Left colon (tissue), 2 donors: ENCODE measurements around the gene SETBP1. TPM values are rescaled to one million over a fixed set of nuclear protein-coding genes. Genes with fewer than 3 reads are reported as not detected.
A peak's percentile ranks its signal among the peaks of the same experiment; 100 is the strongest.

Experiments used
- ATAC-seq: fragments of 200-7000 bp; cut with Tn5 transposase; one replicate; pipeline ENCODE4 v1.9.1; 2020; ENCODE audit warnings: mild to moderate bottlenecking, moderate library complexity
- DNase-seq, 2 donors: peaks; one replicate each; pipeline ENCODE4 v3.0.0-alpha.2; 2020
- intact Hi-C, 2 donors: fragments of 100-400 bp; cut with DNase I in 1 of 2; cut with micrococcal nuclease in 1 of 2; formaldehyde crosslinking; loops; one replicate each; pipeline versions ENCODE4 v1.11.2 to v1.14.0; 2022; cut with DNase I, micrococcal nuclease
- total RNA-seq, 2 donors: library from RNA; stranded (reverse); fragmentation: NEBNext Ultra II Directional; extraction: Animal tissue kit (Norgen Biotek cat#: 25700); gene quantifications; one replicate each; pipeline ENCODE4 v1.2.1, GENCODE V29; 2021
- donor health status: DM: no; HTN: no; CAD: no.
- donor health status: DM: yes; HTN: yes; CAD: no.

Gene SETBP1
- total RNA-seq, 2 donors from 2014 or later, result 10.2 to 21.2 TPM

DNA sequence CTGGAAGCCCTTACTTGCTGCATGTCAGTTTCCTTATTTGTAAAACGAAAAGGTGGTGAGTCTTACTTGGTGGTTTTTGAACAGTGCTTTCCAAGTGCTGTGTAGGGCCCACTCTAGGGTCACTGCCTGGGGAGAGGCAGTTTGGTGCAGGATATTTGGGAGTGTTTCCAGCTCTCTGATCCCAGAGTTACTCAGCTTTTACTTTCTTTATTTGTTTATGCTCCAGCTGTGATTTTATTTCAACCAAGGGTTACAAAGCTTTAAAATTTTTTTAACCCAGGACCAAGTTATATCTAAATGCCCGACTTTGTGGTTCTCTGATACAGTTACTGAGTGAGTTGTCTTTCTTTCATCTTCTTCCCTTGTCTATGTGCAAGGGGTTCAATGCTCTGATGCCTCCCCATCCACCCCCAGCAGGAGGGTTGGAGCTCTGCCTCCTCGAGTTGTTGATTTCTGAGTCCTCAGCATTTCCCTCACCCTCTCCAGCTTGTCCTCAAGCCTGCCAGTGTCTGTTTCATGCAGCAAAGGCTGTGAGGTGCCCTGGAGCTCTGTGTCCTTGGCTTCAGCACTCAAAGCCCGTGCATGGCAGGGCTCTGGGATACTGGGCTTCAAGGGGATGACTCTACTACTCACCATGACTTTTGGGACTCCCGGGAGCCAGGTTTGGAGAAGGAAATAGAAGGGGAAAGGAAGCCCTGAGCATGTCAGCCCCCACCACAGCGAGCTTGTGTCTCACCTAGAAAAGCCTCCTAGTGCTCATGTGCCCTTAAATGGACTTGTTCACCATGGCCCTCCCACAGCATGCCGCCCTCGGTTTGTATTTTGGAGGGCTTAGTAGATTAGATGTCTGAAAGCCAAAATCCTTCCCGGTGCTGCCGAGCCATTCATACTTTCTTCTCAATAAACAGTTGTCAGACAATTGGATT, 236.8 kb downstream of the SETBP1 start:
- DNase-seq (no peak), ATAC-seq (no peak)
- intact Hi-C loops, result no loop called here

GRCh38 chr18:44918142-44918476, 237.4 kb downstream of the SETBP1 start:
- peak in 1 of 2 donors; percentile 45 for DNase-seq
- intact Hi-C loops, result no loop called here
- ATAC-seq, result peak; percentile 68

DNA sequence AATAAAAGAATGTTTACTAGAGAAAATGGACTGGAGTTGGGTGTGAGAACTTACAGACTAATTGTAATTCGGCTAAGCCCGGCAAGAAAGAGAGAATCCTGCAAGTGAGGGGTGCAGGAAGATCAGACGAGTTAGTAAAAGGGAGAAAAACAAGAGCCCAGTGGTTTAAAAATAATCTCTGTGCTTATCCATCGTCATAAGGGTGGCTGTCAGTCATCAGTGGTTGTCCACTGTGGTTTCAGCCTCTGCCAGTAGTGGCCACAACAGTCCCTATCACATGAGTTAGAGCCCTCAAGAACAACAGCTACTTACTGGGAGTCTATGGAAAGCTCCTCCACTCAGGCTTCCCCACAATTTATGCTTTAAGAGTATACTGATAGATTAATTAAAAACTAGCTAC, 239.8 kb downstream of the SETBP1 start:
- intact Hi-C loops, result no loop called here

GRCh38 chr18:44921974-44922373, 241.3 kb downstream of the SETBP1 start:
- intact Hi-C loops, result no loop called here
- ATAC-seq (no peak), DNase-seq (no peak)

More for the DNA sequence above, 239.8 kb downstream of the SETBP1 start:
- ATAC-seq (no peak), DNase-seq (no peak)

- DNase-seq, result no peak
- intact Hi-C loops, result no loop called here
- ATAC-seq, result no peak
Observed at GRCh38 chr18:44922968-44923367, 242.3 kb downstream of the SETBP1 start.

GRCh38 chr18:44924785-44925499, 244.3 kb downstream of the SETBP1 start:
- ATAC-seq, result no peak
- intact Hi-C loops, result no loop called here
- no peak for DNase-seq

DNA sequence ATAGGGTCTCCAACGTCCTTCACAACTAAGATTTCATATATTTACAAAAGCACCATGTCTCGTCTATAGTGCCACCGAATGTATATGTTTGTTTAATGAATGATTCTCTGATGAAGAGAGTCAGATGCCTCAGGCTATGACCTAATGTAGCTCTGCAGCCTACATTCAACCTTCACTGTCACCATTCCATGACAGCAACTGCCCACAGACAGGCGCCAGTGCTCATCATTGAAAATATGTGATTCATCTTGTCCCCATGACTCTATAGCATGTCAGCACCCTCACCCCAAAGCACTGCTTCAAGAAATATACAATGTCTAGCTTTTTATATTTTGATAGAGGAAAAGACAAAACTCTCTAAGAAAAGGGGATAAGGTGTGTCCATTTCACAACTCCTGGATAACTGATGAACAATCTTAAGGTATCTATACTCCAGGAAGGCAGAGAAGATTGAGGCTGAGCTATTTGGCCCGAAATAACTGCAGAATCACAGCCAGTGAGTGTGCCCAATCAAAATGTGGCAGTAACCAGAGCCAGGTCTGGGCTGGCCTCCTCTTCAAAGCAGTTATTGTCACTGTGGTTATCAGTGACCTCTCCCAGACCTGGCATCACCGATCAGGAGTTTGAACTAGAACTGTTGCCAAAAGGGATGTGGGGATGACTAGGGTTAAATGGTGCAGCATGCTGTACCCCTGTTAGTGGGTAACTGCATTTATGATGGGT, 246.6 kb downstream of the SETBP1 start:
- no peak for DNase-seq
- intact Hi-C loops, result no loop called here
- ATAC-seq, result no peak

GRCh38 chr18:44934901-44935300, 254.2 kb downstream of the SETBP1 start:
- ATAC-seq (no peak), DNase-seq (no peak)
- intact Hi-C loops, result no loop called here

DNA sequence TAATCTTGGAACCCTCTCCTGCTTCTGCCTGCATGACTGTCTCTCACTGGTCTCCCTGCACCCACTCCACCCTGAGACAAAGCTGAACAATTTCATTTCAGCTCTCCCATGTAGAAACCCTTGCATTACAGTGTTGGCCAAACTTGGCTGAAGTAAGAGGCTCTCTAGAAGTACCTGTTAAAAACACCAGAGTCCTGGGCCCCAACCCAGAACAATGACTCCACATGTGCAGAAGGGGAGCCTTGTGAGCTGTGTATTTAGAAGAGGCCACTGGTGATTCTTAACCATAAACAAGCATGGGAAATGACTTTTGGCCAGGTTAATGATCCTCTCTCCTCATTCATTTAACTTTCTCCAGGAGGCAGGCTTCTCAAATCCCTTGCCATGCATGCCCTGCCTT, 254.8 kb downstream of the SETBP1 start:
- intact Hi-C loops, result no loop called here
- DNase-seq, result no peak
- ATAC-seq, result no peak

DNA sequence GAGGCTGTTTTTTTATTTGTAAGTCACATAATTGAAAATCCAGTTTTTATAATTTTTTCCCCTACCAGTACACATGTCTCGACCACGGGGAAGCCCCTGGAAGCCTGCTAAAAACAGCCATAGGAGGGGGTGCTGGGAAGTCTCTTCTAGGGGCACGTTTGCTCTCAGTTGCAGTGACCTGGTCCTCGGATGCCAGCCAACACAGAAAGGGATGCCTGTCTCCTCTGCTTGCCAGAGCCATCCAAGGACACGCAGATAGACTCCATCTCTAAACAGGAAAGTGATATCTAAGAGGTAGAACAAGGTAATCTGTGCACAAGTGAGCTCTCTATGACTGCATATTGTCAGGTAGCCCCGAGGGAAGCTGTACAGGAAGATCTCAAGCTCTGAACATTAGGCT, 255.8 kb downstream of the SETBP1 start:
- ATAC-seq (no peak), DNase-seq (no peak)
- intact Hi-C loops, result no loop called here

GRCh38 chr18:44937960-44938719, 257.5 kb downstream of the SETBP1 start:
- DNase-seq (peak; percentile 39 to 64), ATAC-seq (peak; percentile 85)
- intact Hi-C loops, result no loop called here

DNA sequence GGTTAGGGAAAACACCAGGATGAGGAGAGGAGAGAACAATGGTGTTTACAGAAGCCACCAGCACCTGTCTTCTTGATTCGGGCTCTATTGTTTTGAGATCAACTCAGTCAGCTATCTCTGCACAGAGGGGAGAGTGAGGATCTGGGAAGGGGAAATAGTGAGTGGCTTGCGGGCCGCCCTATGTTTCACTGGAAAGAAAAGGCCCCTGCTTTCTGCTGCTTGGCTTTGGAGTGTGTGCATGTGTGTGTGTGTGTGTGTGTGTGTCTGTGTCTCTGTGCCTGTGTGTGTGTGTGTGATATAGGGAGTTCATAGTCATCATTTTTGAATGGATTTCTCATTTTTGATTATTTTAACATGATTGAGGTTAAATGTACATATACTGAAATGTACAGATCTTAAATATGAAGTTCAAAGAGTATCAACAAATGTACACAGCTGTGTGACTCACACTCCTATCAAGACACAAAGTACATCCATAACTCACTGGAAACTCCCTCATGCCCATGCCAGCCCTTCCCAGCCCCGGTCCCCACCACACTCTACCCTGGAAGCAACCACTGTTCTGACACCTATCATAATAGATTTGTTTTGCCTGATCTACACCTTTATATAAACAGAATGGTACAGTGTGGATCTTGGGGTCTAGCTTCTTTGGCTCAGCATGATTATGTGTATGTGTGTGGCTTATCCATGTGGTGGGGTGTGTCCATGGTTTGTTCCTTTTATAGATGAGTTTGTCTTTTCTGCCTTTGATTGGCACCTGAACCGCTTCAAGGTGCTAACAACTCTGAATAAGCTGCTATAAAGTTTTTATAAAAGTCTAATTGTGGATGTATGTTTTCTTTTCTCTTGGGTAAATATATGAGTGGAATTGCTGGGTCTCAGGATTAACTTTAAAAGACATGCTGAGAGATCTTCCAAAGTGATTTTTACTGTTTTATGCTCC, 258.3 kb downstream of the SETBP1 start:
- peak; percentile 93 for ATAC-seq
- DNase-seq, result peak; percentile 39 to 55
- intact Hi-C loops, result no loop called here

GRCh38 chr18:44941516-44941915, 260.8 kb downstream of the SETBP1 start:
- intact Hi-C loops, result no loop called here
- no peak for DNase-seq
- no peak for ATAC-seq

GRCh38 chr18:44942073-44942472, 261.4 kb downstream of the SETBP1 start:
- DNase-seq (no peak), ATAC-seq (no peak)
- intact Hi-C loops, result no loop called here

DNA sequence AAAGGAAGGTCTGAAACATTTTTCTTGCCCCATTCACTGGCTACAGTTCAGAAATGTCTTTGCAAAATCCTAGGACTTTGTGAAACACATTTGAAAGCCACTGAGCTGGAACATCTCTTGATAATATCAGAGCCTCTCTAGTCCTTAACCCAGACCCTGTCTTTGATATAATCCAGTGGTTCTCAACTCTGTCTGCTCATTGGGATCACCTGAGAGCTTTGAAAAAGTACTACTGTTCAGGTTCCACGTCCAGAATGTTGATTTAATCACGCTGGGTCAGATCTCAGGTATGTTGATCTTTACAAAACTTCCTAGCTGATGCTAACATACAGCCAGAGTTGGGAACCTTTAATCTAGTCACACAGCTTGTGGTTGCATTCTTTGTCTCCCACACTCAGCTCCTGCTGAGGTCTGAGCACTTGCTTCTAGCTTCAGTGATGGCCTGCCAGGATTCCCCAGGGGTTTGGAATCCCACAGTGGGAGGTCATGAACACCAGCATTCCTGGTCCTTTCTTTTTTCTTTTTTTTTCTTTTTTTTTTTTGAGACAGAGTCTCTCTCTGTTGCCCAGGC, 262.7 kb downstream of the SETBP1 start:
- DNase-seq (no peak), ATAC-seq (no peak)
- intact Hi-C loops, result no loop called here

- DNase-seq, result no peak
- ATAC-seq, result no peak
- intact Hi-C loops, result no loop called here
Observed at GRCh38 chr18:44944461-44944860, 263.8 kb downstream of the SETBP1 start.

- ATAC-seq (no peak), DNase-seq (no peak)
- intact Hi-C loops, result no loop called here
Observed at GRCh38 chr18:44945888-44946401, 265.3 kb downstream of the SETBP1 start.
